ENCODE measurements around the gene DSG3. TPM values are rescaled to one million over a fixed set of nuclear protein-coding genes. Genes with fewer than 3 reads are reported as not detected.

The DSG3 gene
- total and polyA plus RNA-seq, 2 donors (not counting 1 experiment from before 2014, with no cell fraction given), result 0.02 TPM; not detected in 1

DNA sequence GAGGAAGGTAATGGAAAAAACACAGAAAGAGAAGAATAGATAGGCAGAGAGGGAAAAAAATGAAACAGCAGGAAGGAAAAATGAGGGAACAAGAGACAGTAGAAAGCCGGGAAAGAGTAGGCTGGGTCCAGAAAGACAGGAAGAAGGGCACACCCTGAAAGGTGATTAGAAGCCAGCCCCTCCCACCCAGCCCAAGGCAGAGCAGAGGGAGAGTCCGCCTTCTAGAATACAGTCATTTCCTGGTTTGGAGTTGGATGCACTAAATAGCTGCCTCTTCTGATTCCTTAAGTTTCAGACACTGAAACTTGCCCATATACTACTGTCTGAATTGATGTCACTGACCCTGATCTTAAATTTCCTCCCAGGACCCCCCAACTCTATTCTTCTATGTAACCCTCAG lies 17.9 kb upstream of the DSG3 start:
- no peak overlapping the region for H2AFZ ChIP-seq (ENCODE audit: low read length)
- no peaks in the 10 kb centered on the region for H3K36me3 ChIP-seq (ENCODE audit: control insufficient read depth, insufficient read depth, low read length)
- no peak overlapping the region for H3K4me2 ChIP-seq (ENCODE audit: extremely low read depth, insufficient read depth, low read length)
- TF ChIP-seq EZH2 (IDR thresholded peaks at IDR 0.05; ENCODE audit: low read length, missing control alignments), result no peak
- TF ChIP-seq, protein P1, sequence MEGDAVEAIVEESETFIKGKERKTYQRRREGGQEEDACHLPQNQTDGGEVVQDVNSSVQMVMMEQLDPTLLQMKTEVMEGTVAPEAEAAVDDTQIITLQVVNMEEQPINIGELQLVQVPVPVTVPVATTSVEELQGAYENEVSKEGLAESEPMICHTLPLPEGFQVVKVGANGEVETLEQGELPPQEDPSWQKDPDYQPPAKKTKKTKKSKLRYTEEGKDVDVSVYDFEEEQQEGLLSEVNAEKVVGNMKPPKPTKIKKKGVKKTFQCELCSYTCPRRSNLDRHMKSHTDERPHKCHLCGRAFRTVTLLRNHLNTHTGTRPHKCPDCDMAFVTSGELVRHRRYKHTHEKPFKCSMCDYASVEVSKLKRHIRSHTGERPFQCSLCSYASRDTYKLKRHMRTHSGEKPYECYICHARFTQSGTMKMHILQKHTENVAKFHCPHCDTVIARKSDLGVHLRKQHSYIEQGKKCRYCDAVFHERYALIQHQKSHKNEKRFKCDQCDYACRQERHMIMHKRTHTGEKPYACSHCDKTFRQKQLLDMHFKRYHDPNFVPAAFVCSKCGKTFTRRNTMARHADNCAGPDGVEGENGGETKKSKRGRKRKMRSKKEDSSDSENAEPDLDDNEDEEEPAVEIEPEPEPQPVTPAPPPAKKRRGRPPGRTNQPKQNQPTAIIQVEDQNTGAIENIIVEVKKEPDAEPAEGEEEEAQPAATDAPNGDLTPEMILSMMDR (conservative IDR thresholded peaks at IDR 0.05 in 1 of 2, IDR thresholded peaks at IDR 0.05 in 1 of 2; ENCODE audit: low read depth in 1 of 2, low read length in 2 of 2), result no peak
- H3K9me3 ChIP-seq (ENCODE audit: control insufficient read depth, insufficient read depth, low read depth, low read length), result no peaks in the 10 kb centered on the region
- no peak overlapping the region for H3K27ac ChIP-seq (ENCODE audit: insufficient read depth, low read length)
- no peaks in the 10 kb centered on the region for H3K27me3 ChIP-seq (ENCODE audit: control insufficient read depth, insufficient read depth, low read length)
- no peak overlapping the region for H3K4me3 ChIP-seq (replicated peaks in 1 of 4; ENCODE audit: control extremely low read depth in 1 of 4, insufficient read depth in 1 of 4, low read depth in 3 of 4, low read length in 4 of 4)
- H4K20me1 ChIP-seq (ENCODE audit: control insufficient read depth, extremely low read depth, insufficient read depth, low read length), result no peaks in the 10 kb centered on the region
- DNase-seq (ENCODE audit: low read depth in 2 of 2), result no peak
- no peaks in the 10 kb centered on the region for H3K4me1 ChIP-seq (ENCODE audit: control insufficient read depth, extremely low read depth, insufficient read depth, low read length)
- no peak overlapping the region for H3K9ac ChIP-seq (ENCODE audit: insufficient read depth, low read length)
- no peaks in the 10 kb centered on the region for H3K79me2 ChIP-seq (ENCODE audit: control insufficient read depth, insufficient read depth, low read length)

DNA sequence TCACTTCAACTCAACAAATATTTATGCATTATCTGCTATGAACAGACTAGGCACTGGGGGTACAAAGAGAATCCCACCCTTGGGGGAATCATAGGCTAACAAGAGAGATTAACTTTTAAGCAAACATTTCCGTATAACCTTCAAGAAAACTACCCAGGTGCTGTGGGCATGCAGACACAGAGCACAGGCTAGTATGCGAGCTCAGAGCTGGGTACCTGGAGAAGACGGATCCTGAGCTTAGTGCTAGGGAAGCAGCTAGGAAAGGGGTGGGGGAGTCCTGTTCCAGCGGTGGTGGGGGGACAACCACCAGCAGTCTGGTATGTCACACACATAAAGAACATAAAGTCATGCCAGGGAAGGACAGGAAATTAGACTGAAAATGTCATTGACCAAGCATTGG lies 17.5 kb upstream of the DSG3 start:
- Histone ChIP-seq H3K27me3 (ENCODE audit: control insufficient read depth, insufficient read depth, low read length) (no peaks in the 10 kb centered on the region), H3K4me1 (ENCODE audit: control insufficient read depth, extremely low read depth, insufficient read depth, low read length) (no peaks in the 10 kb centered on the region), H4K20me1 (ENCODE audit: control insufficient read depth, extremely low read depth, insufficient read depth, low read length) (no peaks in the 10 kb centered on the region), H3K79me2 (ENCODE audit: control insufficient read depth, insufficient read depth, low read length) (no peaks in the 10 kb centered on the region), H3K36me3 (ENCODE audit: control insufficient read depth, insufficient read depth, low read length) (no peaks in the 10 kb centered on the region), H3K9ac (ENCODE audit: insufficient read depth, low read length) (no peak overlapping the region), H3K4me3 (replicated peaks in 1 of 4; ENCODE audit: control extremely low read depth in 1 of 4, insufficient read depth in 1 of 4, low read depth in 3 of 4, low read length in 4 of 4) (no peak overlapping the region), H3K27ac (ENCODE audit: insufficient read depth, low read length) (no peak overlapping the region), H2AFZ (ENCODE audit: low read length) (no peak overlapping the region), H3K9me3 (ENCODE audit: control insufficient read depth, insufficient read depth, low read depth, low read length) (no peaks in the 10 kb centered on the region), H3K4me2 (ENCODE audit: extremely low read depth, insufficient read depth, low read length) (no peak overlapping the region)
- TF ChIP-seq, protein P1 (conservative IDR thresholded peaks at IDR 0.05 in 1 of 2, IDR thresholded peaks at IDR 0.05 in 1 of 2; ENCODE audit: low read depth in 1 of 2, low read length in 2 of 2), result no peak
- no peak for TF ChIP-seq EZH2 (IDR thresholded peaks at IDR 0.05; ENCODE audit: low read length, missing control alignments)
- no peak for DNase-seq (ENCODE audit: low read depth in 2 of 2)

DNA sequence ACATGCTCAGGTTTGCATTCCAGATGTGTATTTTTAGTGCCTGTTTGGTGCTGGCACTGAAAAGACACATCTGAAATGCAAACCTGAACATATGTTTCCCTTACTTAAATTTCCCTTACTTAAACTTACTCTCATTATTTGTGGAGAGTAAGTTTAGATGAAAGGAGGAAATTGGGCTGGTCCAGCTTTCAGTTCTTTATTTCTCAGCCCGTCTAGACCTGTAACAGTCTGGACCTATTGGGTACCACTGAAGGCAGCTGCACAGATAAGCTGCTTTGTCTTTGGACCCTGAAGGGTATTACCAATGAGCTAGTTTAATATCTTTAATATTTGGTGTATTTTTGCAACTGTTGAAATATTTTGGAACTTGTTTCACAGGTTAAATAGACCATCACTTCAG lies 17.0 kb upstream of the DSG3 start:
- H3K27me3 ChIP-seq (ENCODE audit: control insufficient read depth, insufficient read depth, low read length), result no peaks in the 10 kb centered on the region
- no peak for DNase-seq (ENCODE audit: low read depth in 2 of 2)
- H3K36me3 ChIP-seq (ENCODE audit: control insufficient read depth, insufficient read depth, low read length), result no peaks in the 10 kb centered on the region
- H3K27ac ChIP-seq (ENCODE audit: insufficient read depth, low read length), result no peak overlapping the region
- H2AFZ ChIP-seq (ENCODE audit: low read length), result no peak overlapping the region
- no peaks in the 10 kb centered on the region for H3K4me1 ChIP-seq (ENCODE audit: control insufficient read depth, extremely low read depth, insufficient read depth, low read length)
- no peaks in the 10 kb centered on the region for H3K9me3 ChIP-seq (ENCODE audit: control insufficient read depth, insufficient read depth, low read depth, low read length)
- no peak overlapping the region for H3K4me3 ChIP-seq (replicated peaks in 1 of 4; ENCODE audit: control extremely low read depth in 1 of 4, insufficient read depth in 1 of 4, low read depth in 3 of 4, low read length in 4 of 4)
- H3K79me2 ChIP-seq (ENCODE audit: control insufficient read depth, insufficient read depth, low read length), result no peaks in the 10 kb centered on the region
- no peak overlapping the region for H3K4me2 ChIP-seq (ENCODE audit: extremely low read depth, insufficient read depth, low read length)
- no peaks in the 10 kb centered on the region for H4K20me1 ChIP-seq (ENCODE audit: control insufficient read depth, extremely low read depth, insufficient read depth, low read length)
- no peak overlapping the region for H3K9ac ChIP-seq (ENCODE audit: insufficient read depth, low read length)
- TF ChIP-seq, protein P1 (conservative IDR thresholded peaks at IDR 0.05 in 1 of 2, IDR thresholded peaks at IDR 0.05 in 1 of 2; ENCODE audit: low read depth in 1 of 2, low read length in 2 of 2), result no peak
- no peak for TF ChIP-seq EZH2 (IDR thresholded peaks at IDR 0.05; ENCODE audit: low read length, missing control alignments)
